ENCODE measurements around the gene GAS1.

Gene GAS1

GRCh38 chr9:86944796-86945727, 2.2 kb downstream of the GAS1 start:
- H3K36me3 ChIP-seq (ENCODE audit: insufficient read depth, low read length) = no peaks in the 10 kb centered on the region
- H3K9me2 ChIP-seq (replicated peaks; ENCODE audit: low read depth, low read length) = no peaks in the 10 kb centered on the region
- H3K79me2 ChIP-seq (ENCODE audit: insufficient read depth, low read length) = no peaks in the 10 kb centered on the region
- no peak overlapping the region for H3K4me3 ChIP-seq (ENCODE audit: low read length, poor library complexity, severe bottlenecking)
- H3F3A ChIP-seq (ENCODE audit: low read depth) = no peaks in the 10 kb centered on the region
- no peak overlapping the region for H3K9ac ChIP-seq (ENCODE audit: low read depth, low read length, poor library complexity, severe bottlenecking)
- H2AFZ ChIP-seq (ENCODE audit: low read length) = no peak overlapping the region
- no peaks in the 10 kb centered on the region for H3K9me3 ChIP-seq (ENCODE audit: insufficient read depth, low read depth, low read length)
- H4K20me1 ChIP-seq (ENCODE audit: insufficient read depth, low read length, poor library complexity, severe bottlenecking) = no peaks in the 10 kb centered on the region
- no peaks in the 10 kb centered on the region for H3K27me3 ChIP-seq (ENCODE audit: insufficient read depth, low read length, poor library complexity, severe bottlenecking)
- no peaks in the 10 kb centered on the region for H3K4me1 ChIP-seq (ENCODE audit: insufficient read depth, low read length, poor library complexity, severe bottlenecking)
- H3K4me2 ChIP-seq (ENCODE audit: low read depth, low read length, poor library complexity, severe bottlenecking) = no peak overlapping the region
- TF ChIP-seq EZH2phosphoT487 (IDR thresholded peaks at IDR 0.05; ENCODE audit: borderline replicate concordance) (no peak), CTCF (conservative IDR thresholded peaks at IDR 0.05; ENCODE audit: low read length) (no peak)

DNA sequence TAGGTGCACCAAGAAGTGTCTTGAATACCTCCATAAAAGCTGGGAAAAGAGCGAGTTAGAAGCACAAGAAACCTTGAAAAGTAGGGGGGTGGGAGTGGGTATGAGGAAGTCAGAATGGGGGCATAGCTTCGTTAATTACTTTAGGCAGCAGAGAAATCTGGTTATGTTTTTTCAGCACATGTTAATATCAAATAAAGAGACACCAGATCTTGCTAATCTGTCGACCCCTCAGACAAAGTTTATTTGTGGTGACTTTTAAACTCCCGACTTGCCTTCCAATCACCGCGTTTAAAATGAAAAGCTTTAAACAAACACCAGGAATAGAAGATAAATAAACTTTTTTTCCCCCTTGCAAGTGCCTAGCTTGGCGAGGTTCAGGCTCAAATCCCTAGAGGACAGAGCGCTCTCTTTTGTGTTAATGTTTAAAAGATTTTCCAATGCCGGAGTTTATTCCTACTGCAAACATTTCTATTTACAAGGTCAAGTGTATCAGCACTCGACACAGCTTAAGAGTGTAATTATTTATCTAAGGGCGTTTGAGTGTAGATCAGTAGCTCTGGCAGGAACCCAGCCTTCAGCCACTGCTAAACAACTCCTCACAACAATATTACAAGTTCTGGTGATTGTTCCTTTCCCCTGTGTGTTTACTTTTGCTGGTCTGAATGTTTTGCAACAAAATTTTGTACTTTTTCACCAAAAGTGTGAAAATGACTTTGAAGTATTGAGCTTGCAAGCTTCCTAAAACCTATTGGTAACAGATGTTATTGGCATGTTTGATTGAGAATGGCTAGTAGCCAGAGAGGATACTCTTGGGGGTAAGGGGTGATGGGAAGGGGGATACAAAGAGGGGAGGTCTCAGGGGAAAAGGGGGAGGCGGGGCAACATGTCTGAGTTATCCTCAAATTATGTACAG, 3.8 kb downstream of the GAS1 start:
- H3K9ac ChIP-seq (ENCODE audit: low read depth, low read length, poor library complexity, severe bottlenecking) = no peak overlapping the region
- no peaks in the 10 kb centered on the region for H3K4me1 ChIP-seq (ENCODE audit: insufficient read depth, low read length, poor library complexity, severe bottlenecking)
- H4K20me1 ChIP-seq (ENCODE audit: insufficient read depth, low read length, poor library complexity, severe bottlenecking) = no peaks in the 10 kb centered on the region
- TF ChIP-seq CTCF (conservative IDR thresholded peaks at IDR 0.05; ENCODE audit: low read length) (no peak), EZH2phosphoT487 (IDR thresholded peaks at IDR 0.05; ENCODE audit: borderline replicate concordance) (no peak)
- H3K27me3 ChIP-seq (ENCODE audit: insufficient read depth, low read length, poor library complexity, severe bottlenecking) = no peaks in the 10 kb centered on the region
- H3F3A ChIP-seq (ENCODE audit: low read depth) = no peaks in the 10 kb centered on the region
- no peaks in the 10 kb centered on the region for H3K79me2 ChIP-seq (ENCODE audit: insufficient read depth, low read length)
- H3K9me3 ChIP-seq (ENCODE audit: insufficient read depth, low read depth, low read length) = no peaks in the 10 kb centered on the region
- no peak overlapping the region for H3K4me3 ChIP-seq (ENCODE audit: low read length, poor library complexity, severe bottlenecking)
- H2AFZ ChIP-seq (ENCODE audit: low read length) = no peak overlapping the region
- no peaks in the 10 kb centered on the region for H3K36me3 ChIP-seq (ENCODE audit: insufficient read depth, low read length)
- no peaks in the 10 kb centered on the region for H3K9me2 ChIP-seq (replicated peaks; ENCODE audit: low read depth, low read length)
- H3K4me2 ChIP-seq (ENCODE audit: low read depth, low read length, poor library complexity, severe bottlenecking) = no peak overlapping the region

GRCh38 chr9:86942281-86943200, 4.8 kb downstream of the GAS1 start:
- Histone ChIP-seq H3K36me3 (ENCODE audit: insufficient read depth, low read length) (no peaks in the 10 kb centered on the region), H3K9me3 (ENCODE audit: insufficient read depth, low read depth, low read length) (no peaks in the 10 kb centered on the region), H3K4me3 (ENCODE audit: low read length, poor library complexity, severe bottlenecking) (no peak overlapping the region), H3K9me2 (replicated peaks; ENCODE audit: low read depth, low read length) (no peaks in the 10 kb centered on the region), H3K9ac (ENCODE audit: low read depth, low read length, poor library complexity, severe bottlenecking) (no peak overlapping the region), H2AFZ (ENCODE audit: low read length) (no peak overlapping the region), H3K79me2 (ENCODE audit: insufficient read depth, low read length) (no peaks in the 10 kb centered on the region), H3F3A (ENCODE audit: low read depth) (no peaks in the 10 kb centered on the region), H4K20me1 (ENCODE audit: insufficient read depth, low read length, poor library complexity, severe bottlenecking) (no peaks in the 10 kb centered on the region), H3K27me3 (ENCODE audit: insufficient read depth, low read length, poor library complexity, severe bottlenecking) (no peaks in the 10 kb centered on the region), H3K4me2 (ENCODE audit: low read depth, low read length, poor library complexity, severe bottlenecking) (no peak overlapping the region), H3K4me1 (ENCODE audit: insufficient read depth, low read length, poor library complexity, severe bottlenecking) (no peaks in the 10 kb centered on the region)
- no peak for TF ChIP-seq EZH2phosphoT487 (IDR thresholded peaks at IDR 0.05; ENCODE audit: borderline replicate concordance)
